Measurements from ENCODE around the gene ZNF285. TPM values are rescaled to one million over a fixed set of nuclear protein-coding genes. Genes with fewer than 3 reads are reported as not detected.

Gene ZNF285
- total RNA-seq, 1 donor from 2014 or later: 2.1 TPM

Other genes with a start within 250 kb of the ZNF285 start
- gene ZNF226, start 236.5 kb downstream of the ZNF285 start, total RNA-seq: 24.4 and 27.6 TPM in 2 replicates
- gene ZNF227, start 189.1 kb downstream of the ZNF285 start, total RNA-seq: 10.7 and 18.2 TPM in 2 replicates
- 2.1 and 2.7 TPM in 2 replicates for gene ZNF233, start 141.7 kb downstream of the ZNF285 start, total RNA-seq
- gene ZNF235, start 96.6 kb downstream of the ZNF285 start, total RNA-seq: 4.8 and 6.4 TPM in 2 replicates
- 4.1 and 4.4 TPM in 2 replicates for gene ZNF112, start 44.9 kb downstream of the ZNF285 start, total RNA-seq
- gene ZNF229, start 46.9 kb upstream of the ZNF285 start, total RNA-seq: 9.5 and 9.8 TPM in 2 replicates
- 3.2 and 5.3 TPM in 2 replicates for gene ZNF180, start 98.9 kb upstream of the ZNF285 start, total RNA-seq
- gene CEACAM20, start 128.1 kb upstream of the ZNF285 start, total RNA-seq: not detected in 2 replicates
- gene IGSF23, start 212.0 kb upstream of the ZNF285 start, total RNA-seq: not detected in 2 replicates
- gene PVR, start 242.3 kb upstream of the ZNF285 start, total RNA-seq: 81.6 and 83.5 TPM in 2 replicates